ENCODE data around the gene ACCSL. TPM values are rescaled to one million over a fixed set of nuclear protein-coding genes. Genes with fewer than 3 reads are reported as not detected.

The ACCSL gene
- total RNA-seq, 1 donor from 2014 or later: not detected

GRCh38 chr11:44016546-44017442, 31.0 kb upstream of the ACCSL start:
- ATAC-seq: no peak

GRCh38 chr11:44017443-44018126, 30.2 kb upstream of the ACCSL start:
- intact Hi-C loops (cut with DNase I): no loop called here
- DNase-seq (ENCODE audit: low spot score): no peak
- ATAC-seq: peak; percentile 51

More at GRCh38 chr11:44016546-44017442, 31.0 kb upstream of the ACCSL start:
- intact Hi-C loops (cut with DNase I): no loop called here
- DNase-seq (ENCODE audit: low spot score): no peak

- DNase-seq (ENCODE audit: low spot score) (no peak), ATAC-seq (peak; percentile 42)
- intact Hi-C loops (cut with DNase I): no loop called here
These were observed 29.7 kb upstream of the ACCSL start for GRCh38 chr11:44018127-44018521.

GRCh38 chr11:44018829-44019228, 29.0 kb upstream of the ACCSL start:
- intact Hi-C loops (cut with DNase I): no loop called here
- ATAC-seq (no peak), DNase-seq (ENCODE audit: low spot score) (no peak)

- intact Hi-C loops (cut with DNase I): no loop called here
- ATAC-seq (no peak), DNase-seq (ENCODE audit: low spot score) (no peak)
These were observed 22.8 kb upstream of the ACCSL start for GRCh38 chr11:44024977-44025376.

GRCh38 chr11:44025727-44026126, 22.1 kb upstream of the ACCSL start:
- DNase-seq (ENCODE audit: low spot score) (no peak), ATAC-seq (no peak)
- intact Hi-C loops (cut with DNase I): no loop called here

GRCh38 chr11:44028401-44028800, 19.4 kb upstream of the ACCSL start:
- DNase-seq (ENCODE audit: low spot score): no peak
- intact Hi-C loops (cut with DNase I): no loop called here
- ATAC-seq: no peak

GRCh38 chr11:44028816-44029506, 18.8 kb upstream of the ACCSL start:
- intact Hi-C loops (cut with DNase I): no loop called here
- no peak for ATAC-seq
- DNase-seq (ENCODE audit: low spot score): no peak

- DNase-seq (ENCODE audit: low spot score) (no peak), ATAC-seq (no peak)
- intact Hi-C loops (cut with DNase I): no loop called here
These were observed 18.3 kb upstream of the ACCSL start for GRCh38 chr11:44029507-44029845.

- ATAC-seq (peak; percentile 78), DNase-seq (ENCODE audit: low spot score) (no peak)
- intact Hi-C loops (cut with DNase I): loop anchor here (10.0 kb wide), 1 partner anchor 85 kb away; the partner anchor contains the start of gene C11orf96
These were observed 17.5 kb upstream of the ACCSL start for GRCh38 chr11:44029977-44030911.

- intact Hi-C loops (cut with DNase I): loop anchor here (10.0 kb wide), 1 partner anchor 86 kb away; the partner anchor contains the start of gene C11orf96
- ATAC-seq (no peak), DNase-seq (ENCODE audit: low spot score) (no peak)
These were observed 16.8 kb upstream of the ACCSL start for GRCh38 chr11:44030996-44031395.

- intact Hi-C loops (cut with DNase I): loop anchor here (10.0 kb wide), 1 partner anchor 87 kb away; the partner anchor contains the start of gene C11orf96
- DNase-seq (ENCODE audit: low spot score) (no peak), ATAC-seq (no peak)
These were observed 16.2 kb upstream of the ACCSL start for GRCh38 chr11:44031549-44031948.

GRCh38 chr11:44032299-44033085, 15.3 kb upstream of the ACCSL start:
- intact Hi-C loops (cut with DNase I): loop anchor here (10.0 kb wide), 1 partner anchor 88 kb away; the partner anchor contains the start of gene C11orf96
- no peak for ATAC-seq
- DNase-seq (ENCODE audit: low spot score): no peak

GRCh38 chr11:44033411-44033850, 14.3 kb upstream of the ACCSL start:
- ATAC-seq (no peak), DNase-seq (ENCODE audit: low spot score) (no peak)
- intact Hi-C loops (cut with DNase I): loop anchor here (10.0 kb wide), 1 partner anchor 89 kb away; the partner anchor contains the start of gene C11orf96

- DNase-seq (ENCODE audit: low spot score) (no peak), ATAC-seq (no peak)
- intact Hi-C loops (cut with DNase I): loop anchor here (10.0 kb wide), 1 partner anchor 89 kb away; the partner anchor contains the start of gene C11orf96
These were observed 13.9 kb upstream of the ACCSL start for GRCh38 chr11:44033856-44034255.

GRCh38 chr11:44034639-44035038, 13.1 kb upstream of the ACCSL start:
- intact Hi-C loops (cut with DNase I): loop anchor here (5.0 to 10.0 kb wide), 2 partner anchors 90 to 147 kb away; partner anchors contain the start of gene C11orf96
- no peak for DNase-seq (ENCODE audit: low spot score)
- no peak for ATAC-seq
